ENCODE data around the gene DPP4.

GRCh38 chr2:162092658-162093556 is 18.9 kb upstream of the DPP4 start:
- TF ChIP-seq ARNTL (CRISPR knock-in tag; IDR thresholded peaks at IDR 0.05; ENCODE audit: borderline replicate concordance, low read depth) (no peak), BACH2 (CRISPR knock-in tag; IDR thresholded peaks at IDR 0.05; ENCODE audit: borderline replicate concordance) (no peak), ZFP30 (CRISPR knock-in tag; IDR thresholded peaks at IDR 0.05) (no peak), PATZ1 (CRISPR knock-in tag; IDR thresholded peaks at IDR 0.05; ENCODE audit: borderline replicate concordance) (no peak), ESRRG (CRISPR knock-in tag; IDR thresholded peaks at IDR 0.05) (no peak), CSRNP3 (CRISPR knock-in tag; IDR thresholded peaks at IDR 0.05) (no peak), TCF4 (CRISPR knock-in tag; IDR thresholded peaks at IDR 0.05; ENCODE audit: borderline replicate concordance) (no peak), SNAI2 (CRISPR knock-in tag; IDR thresholded peaks at IDR 0.05) (no peak), POU6F1 (CRISPR knock-in tag; IDR thresholded peaks at IDR 0.05; ENCODE audit: borderline replicate concordance, low read depth) (no peak), CSDC2 (CRISPR knock-in tag; IDR thresholded peaks at IDR 0.05) (no peak), ZNF70 (CRISPR knock-in tag; IDR thresholded peaks at IDR 0.05) (no peak), CREB5 (CRISPR knock-in tag; IDR thresholded peaks at IDR 0.05; ENCODE audit: low read depth) (no peak), PPARA (CRISPR knock-in tag; IDR thresholded peaks at IDR 0.05; ENCODE audit: borderline replicate concordance) (no peak)
